ENCODE results near the gene RBKS.
"Not testable (repeated sequence)": the region's sequence is repeated elsewhere in the genome, so short reads cannot be mapped to it uniquely, and the experiment has no call there.

The RBKS gene

DNA sequence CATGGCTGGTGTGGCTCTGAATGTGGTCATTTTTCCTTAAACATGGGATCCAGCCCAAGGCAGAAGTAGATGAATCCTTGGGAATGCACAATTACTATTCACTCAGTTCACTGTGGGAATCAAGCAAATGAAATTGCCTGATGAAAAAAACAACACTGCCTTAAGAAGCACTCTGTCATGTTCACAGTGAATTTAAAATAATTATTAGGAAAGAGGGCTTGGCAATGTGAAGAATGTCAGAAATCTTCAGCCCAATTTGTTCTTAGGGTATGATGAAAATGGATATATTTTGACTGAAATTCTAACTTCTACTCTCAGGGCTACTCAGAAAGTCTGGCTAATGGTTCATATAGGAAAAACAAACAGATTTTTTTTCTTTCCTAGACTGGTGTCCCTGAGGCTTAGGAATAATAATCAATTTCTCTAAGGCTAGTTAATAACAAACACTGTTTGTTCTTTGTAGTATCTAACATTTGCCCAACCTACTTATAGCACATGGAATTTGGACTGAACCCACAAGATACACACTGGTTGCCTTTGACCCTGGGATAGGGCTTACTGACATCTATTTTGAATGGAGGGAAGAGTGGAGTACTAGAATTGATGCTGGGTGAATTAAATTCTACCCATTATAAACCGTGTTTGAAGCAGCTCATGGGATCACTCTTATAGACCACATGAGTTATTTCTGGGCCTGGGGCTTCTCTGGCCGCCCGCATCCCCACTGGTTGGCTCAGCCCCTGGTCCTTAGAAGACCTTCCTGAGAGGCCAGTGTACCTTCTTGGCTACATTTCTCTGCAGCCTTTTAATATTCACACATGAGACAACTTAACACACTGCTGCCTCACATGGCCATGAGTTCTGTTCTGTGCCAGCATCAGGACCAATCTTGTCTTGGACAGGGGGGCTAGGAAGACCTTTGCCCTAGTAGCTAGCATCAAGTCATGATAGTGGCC is 127.0 kb downstream of the RBKS start:
- Mint-ChIP-seq H3K9me3 (no peaks in the 10 kb centered on the region), H3K27ac (no peak overlapping the region), H3K4me1 (peaks cover 18% of the 10 kb centered on the region), H3K4me3 (no peak overlapping the region), H3K27me3 (peaks cover 37% of the 10 kb centered on the region)
- ATAC-seq (no peak), DNase-seq (no peak)

GRCh38 chr2:27756544-27757498 is 133.4 kb downstream of the RBKS start:
- DNase-seq (no peak), ATAC-seq (no peak)
- peaks cover 12% of the 10 kb centered on the region for H3K4me1 Mint-ChIP-seq
- H3K4me3 Mint-ChIP-seq = no peak overlapping the region
- no peaks in the 10 kb centered on the region for H3K9me3 Mint-ChIP-seq
- peak overlapping the region in 1 of 2 donors; percentile 37 for H3K27ac Mint-ChIP-seq
- peaks cover 22% of the 10 kb centered on the region for H3K27me3 Mint-ChIP-seq

DNA sequence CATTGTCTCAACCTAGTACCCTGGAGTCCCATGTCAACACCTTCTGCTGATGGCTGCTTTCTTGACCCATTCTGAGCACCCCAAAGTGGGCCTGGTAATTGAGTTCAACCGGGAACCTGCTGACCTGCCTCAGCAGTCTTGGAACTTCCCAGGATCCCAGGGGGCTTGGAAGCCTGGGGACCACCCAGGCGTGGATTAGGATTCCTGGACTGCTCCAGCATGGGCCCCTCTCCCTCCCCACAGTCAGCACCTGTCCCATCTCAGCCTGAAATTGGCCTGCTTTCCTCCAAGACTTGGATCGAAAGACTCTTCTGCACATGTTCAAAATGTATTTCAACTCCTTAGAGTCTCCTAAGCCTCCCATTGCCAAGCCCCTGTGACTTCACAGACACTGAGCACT is 134.1 kb downstream of the RBKS start:
- Mint-ChIP-seq H3K4me3 (no peak overlapping the region), H3K27ac (no peak overlapping the region), H3K4me1 (peaks cover 7% of the 10 kb centered on the region), H3K9me3 (no peaks in the 10 kb centered on the region), H3K27me3 (peaks cover 18% of the 10 kb centered on the region)
- ATAC-seq (no peak), DNase-seq (no peak)

- Mint-ChIP-seq H3K27me3 (peaks cover 18% of the 10 kb centered on the region), H3K27ac (no peak overlapping the region), H3K4me1 (peaks cover 7% of the 10 kb centered on the region), H3K4me3 (no peak overlapping the region), H3K9me3 (no peaks in the 10 kb centered on the region)
- DNase-seq (no peak), ATAC-seq (no peak)
These were observed 135.4 kb downstream of the RBKS start for GRCh38 chr2:27754831-27755230.

- peak; percentile 92 for ATAC-seq
- peaks cover 1 to 4% of the 10 kb centered on the region in 2 donors for H3K9me3 Mint-ChIP-seq
- H3K27me3 Mint-ChIP-seq = peaks cover 18% of the 10 kb centered on the region
- peaks cover 7% of the 10 kb centered on the region for H3K4me1 Mint-ChIP-seq
- no peak overlapping the region for H3K4me3 Mint-ChIP-seq
- peak; percentile 61 to 76 for DNase-seq
- H3K27ac Mint-ChIP-seq = no peak overlapping the region
These were observed 136.0 kb downstream of the RBKS start for GRCh38 chr2:27754138-27754588.

- Mint-ChIP-seq H3K9me3 (peaks cover 11 to 13% of the 10 kb centered on the region in 2 donors), H3K4me1 (peaks cover 7% of the 10 kb centered on the region), H3K4me3 (no peak overlapping the region), H3K27me3 (peaks cover 23% of the 10 kb centered on the region), H3K27ac (no peak overlapping the region)
- no peak for DNase-seq
- no peak for ATAC-seq
These were observed 137.5 kb downstream of the RBKS start for GRCh38 chr2:27752551-27753237.

- peaks cover 7% of the 10 kb centered on the region for H3K4me1 Mint-ChIP-seq
- no peak overlapping the region for H3K27ac Mint-ChIP-seq
- H3K9me3 Mint-ChIP-seq = peaks cover 11 to 13% of the 10 kb centered on the region in 2 donors
- no peak overlapping the region for H3K4me3 Mint-ChIP-seq
- ATAC-seq (no peak), DNase-seq (no peak)
- peaks cover 23% of the 10 kb centered on the region for H3K27me3 Mint-ChIP-seq
These were observed 138.8 kb downstream of the RBKS start for GRCh38 chr2:27751377-27751776.

DNA sequence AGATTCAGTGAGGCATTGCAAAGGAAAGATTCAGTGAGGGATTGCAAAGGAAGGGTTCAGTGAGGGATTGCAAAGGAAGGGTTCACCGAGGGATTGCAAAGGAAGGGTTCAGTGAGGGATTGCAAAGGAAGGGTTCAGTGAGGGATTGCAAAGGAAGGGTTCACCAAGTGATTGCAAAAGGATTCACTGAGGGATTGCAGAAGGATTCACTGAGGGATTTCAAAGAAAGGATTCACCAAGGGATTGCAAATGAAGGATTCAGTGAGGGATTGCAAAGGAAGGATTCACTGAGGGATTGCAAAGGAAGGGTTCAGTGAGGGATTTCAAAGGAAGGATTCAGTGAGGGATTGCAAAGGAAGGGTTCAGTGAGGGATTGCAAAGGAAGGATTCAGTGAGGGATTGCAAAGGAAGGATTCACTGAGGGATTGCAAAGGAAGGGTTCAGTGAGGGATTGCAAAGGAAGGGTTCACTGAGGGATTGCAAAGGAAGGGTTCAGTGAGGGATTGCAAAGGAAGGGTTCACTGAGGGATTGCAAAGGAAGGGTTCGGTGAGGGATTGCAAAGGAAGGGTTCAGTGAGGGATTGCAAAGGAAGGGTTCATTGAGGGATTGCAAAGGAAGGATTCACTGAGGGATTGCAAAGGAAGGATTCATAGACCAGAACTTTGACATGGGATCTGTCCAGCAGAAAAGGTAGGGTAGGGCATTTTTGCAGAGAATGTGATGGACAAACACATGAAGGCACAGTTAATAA is 141.2 kb downstream of the RBKS start:
- Mint-ChIP-seq H3K9me3 (peaks cover 11 to 13% of the 10 kb centered on the region in 2 donors), H3K27me3 (peaks cover 23% of the 10 kb centered on the region)
- not testable (repeated sequence) for H3K4me1 Mint-ChIP-seq, DNase-seq, ATAC-seq, H3K4me3 Mint-ChIP-seq, H3K27ac Mint-ChIP-seq

GRCh38 chr2:27747827-27748352 is 142.3 kb downstream of the RBKS start:
- Mint-ChIP-seq H3K4me1 (no peaks in the 10 kb centered on the region), H3K27ac (no peak overlapping the region), H3K27me3 (peaks cover 15% of the 10 kb centered on the region)

DNA sequence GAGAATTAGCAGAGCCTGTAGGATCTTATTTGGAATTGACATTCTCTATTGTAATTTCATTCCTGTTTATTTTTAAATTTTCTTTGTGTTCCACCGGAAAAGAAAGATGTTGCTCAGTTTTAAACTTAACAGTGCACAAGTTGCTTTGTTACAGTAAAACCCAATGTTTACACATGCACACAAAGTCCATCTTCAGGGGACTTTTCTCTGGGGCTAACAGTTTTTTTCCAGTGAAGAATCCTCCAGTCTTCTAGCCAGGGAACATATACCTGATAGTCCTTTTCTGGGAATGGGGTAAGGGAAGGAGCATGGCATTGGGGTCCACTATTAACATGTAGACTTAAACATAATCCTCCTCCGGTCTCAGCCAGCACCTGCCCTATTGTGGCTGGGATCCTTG is 143.9 kb downstream of the RBKS start:
- H3K9me3 Mint-ChIP-seq = peaks cover 11 to 13% of the 10 kb centered on the region in 2 donors
- no peaks in the 10 kb centered on the region for H3K4me1 Mint-ChIP-seq
- no peak overlapping the region for H3K27ac Mint-ChIP-seq
- no peak for DNase-seq
- no peak for ATAC-seq
- no peak overlapping the region for H3K4me3 Mint-ChIP-seq
- H3K27me3 Mint-ChIP-seq = peaks cover 5% of the 10 kb centered on the region

More at GRCh38 chr2:27747827-27748352, 142.3 kb downstream of the RBKS start:
- H3K4me3 Mint-ChIP-seq = no peak overlapping the region
- DNase-seq (no peak), ATAC-seq (no peak)
- peaks cover 11 to 13% of the 10 kb centered on the region in 2 donors for H3K9me3 Mint-ChIP-seq

DNA sequence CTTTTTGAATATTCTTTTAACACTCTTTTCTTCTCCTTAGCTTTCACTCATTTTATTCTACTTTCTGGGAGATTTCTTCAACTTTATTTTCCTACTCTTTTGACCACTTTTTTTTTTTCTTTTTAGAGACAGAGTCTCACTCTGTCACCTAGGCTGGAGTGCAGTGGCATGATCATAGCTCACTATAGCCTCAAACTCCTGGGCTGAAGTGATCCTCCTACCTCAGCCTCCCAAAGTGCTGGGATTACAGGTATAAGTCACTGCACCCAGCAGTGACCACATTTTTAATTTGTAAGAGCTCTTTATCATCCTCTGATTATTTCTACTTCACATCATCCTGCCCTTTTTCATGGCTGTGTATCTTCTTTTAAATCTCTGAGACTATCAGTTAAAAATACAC is 144.7 kb downstream of the RBKS start:
- not testable (repeated sequence) for DNase-seq, H3K4me1 Mint-ChIP-seq, ATAC-seq, H3K27ac Mint-ChIP-seq, H3K4me3 Mint-ChIP-seq, H3K27me3 Mint-ChIP-seq
- H3K9me3 Mint-ChIP-seq = peaks cover 11 to 13% of the 10 kb centered on the region in 2 donors

- Mint-ChIP-seq H3K9me3 (no peaks in the 10 kb centered on the region), H3K4me1 (no peaks in the 10 kb centered on the region), H3K27ac (no peak overlapping the region), H3K27me3 (no peaks in the 10 kb centered on the region), H3K4me3 (no peak overlapping the region)
- ATAC-seq (no peak), DNase-seq (no peak)
These were observed 147.6 kb downstream of the RBKS start for GRCh38 chr2:27742571-27742970.

DNA sequence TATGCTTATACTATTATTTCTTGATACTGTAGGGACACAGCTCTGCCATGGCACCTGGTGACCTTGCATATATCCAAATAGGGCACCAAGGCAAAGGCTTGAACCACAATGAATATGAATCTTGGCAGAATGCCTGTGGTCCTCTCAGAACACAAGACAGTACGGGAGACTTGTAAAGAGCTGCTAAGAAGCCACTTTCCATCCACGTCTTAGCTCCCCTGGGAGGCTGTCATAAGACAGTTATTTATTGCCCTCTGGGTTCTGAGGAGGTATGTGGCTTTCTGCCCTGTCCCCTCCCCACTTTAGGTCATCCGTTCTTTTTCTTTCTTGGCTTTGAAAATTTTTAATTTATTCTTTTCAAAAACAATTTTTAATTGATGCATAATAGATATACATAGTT is 148.5 kb downstream of the RBKS start:
- no peaks in the 10 kb centered on the region for H3K9me3 Mint-ChIP-seq
- DNase-seq (no peak), ATAC-seq (no peak)
- peaks cover 2% of the 10 kb centered on the region for H3K4me1 Mint-ChIP-seq
- no peak overlapping the region for H3K4me3 Mint-ChIP-seq
- H3K27me3 Mint-ChIP-seq = no peaks in the 10 kb centered on the region
- H3K27ac Mint-ChIP-seq = no peak overlapping the region

- no peak overlapping the region for H3K4me3 Mint-ChIP-seq
- no peaks in the 10 kb centered on the region for H3K9me3 Mint-ChIP-seq
- DNase-seq = no peak
- ATAC-seq = no peak
- no peak overlapping the region for H3K27ac Mint-ChIP-seq
- H3K4me1 Mint-ChIP-seq = peaks cover 19% of the 10 kb centered on the region
- H3K27me3 Mint-ChIP-seq = no peaks in the 10 kb centered on the region
These were observed 151.2 kb downstream of the RBKS start for GRCh38 chr2:27739058-27739373.

Data from stimulated activated naive CD8-positive, alpha-beta T cell treated with anti-CD3 and anti-CD28 coated beads, Interleukin-15, amount 100 ng/mL, for 72 hours (primary cell).